ENCODE measurements around the gene NEK10.

GRCh38 chr3:27089068-27089467, 280.1 kb downstream of the NEK10 start:
- TF ChIP-seq CTCF (IDR thresholded peaks at IDR 0.05; ENCODE audit: low read length) (no peak), EZH2 (IDR thresholded peaks at IDR 0.05; ENCODE audit: borderline replicate concordance, low read length) (no peak)
